Central memory CD4-positive, alpha-beta T cell (primary cell): ENCODE measurements around the gene CRYGS.
"Not testable (repeated sequence)": the region's sequence is repeated elsewhere in the genome, so short reads cannot be mapped to it uniquely, and the experiment has no call there.

Experiments used
- DNase-seq: peaks from one replicate; pipeline ENCODE4 v3.0.0; 2022

Gene CRYGS

GRCh38 chr3:186515125-186515524, 29.1 kb downstream of the CRYGS start:
- peak; percentile 51 for DNase-seq

GRCh38 chr3:186514296-186515002, 29.7 kb downstream of the CRYGS start:
- DNase-seq, result no peak

- no peak for DNase-seq
Measured at GRCh38 chr3:186513386-186513785, 30.8 kb downstream of the CRYGS start.

- no peak for DNase-seq
Measured at GRCh38 chr3:186512570-186513302, 31.4 kb downstream of the CRYGS start.

GRCh38 chr3:186511702-186512101, 32.5 kb downstream of the CRYGS start:
- no peak for DNase-seq

GRCh38 chr3:186511245-186511644, 32.9 kb downstream of the CRYGS start:
- DNase-seq, result no peak

- no peak for DNase-seq
Measured at GRCh38 chr3:186510374-186511079, 33.7 kb downstream of the CRYGS start.

GRCh38 chr3:186509423-186509822, 34.8 kb downstream of the CRYGS start:
- no peak for DNase-seq

- DNase-seq, result no peak
Measured at GRCh38 chr3:186506857-186507256, 37.3 kb downstream of the CRYGS start.

- no peak for DNase-seq
Measured at GRCh38 chr3:186506191-186506739, 37.9 kb downstream of the CRYGS start.

- no peak for DNase-seq
Measured at GRCh38 chr3:186502966-186503712, 41.0 kb downstream of the CRYGS start.

GRCh38 chr3:186502138-186502948, 41.8 kb downstream of the CRYGS start:
- no peak for DNase-seq

- DNase-seq, result not testable (repeated sequence)
Measured at GRCh38 chr3:186499949-186500348, 44.2 kb downstream of the CRYGS start.

GRCh38 chr3:186498022-186498421, 46.2 kb downstream of the CRYGS start:
- DNase-seq, result not testable (repeated sequence)

- no peak for DNase-seq
Measured at GRCh38 chr3:186497608-186498007, 46.6 kb downstream of the CRYGS start.

- no peak for DNase-seq
Measured at GRCh38 chr3:186496635-186497034, 47.5 kb downstream of the CRYGS start.

- DNase-seq, result no peak
Measured at GRCh38 chr3:186496016-186496415, 48.2 kb downstream of the CRYGS start.

- DNase-seq, result no peak
Measured at GRCh38 chr3:186493525-186494255, 50.5 kb downstream of the CRYGS start.

GRCh38 chr3:186492385-186492984, 51.7 kb downstream of the CRYGS start:
- DNase-seq, result no peak

GRCh38 chr3:186489507-186489906, 54.7 kb downstream of the CRYGS start:
- DNase-seq, result no peak
